Hepatocyte (in vitro differentiated cells): ENCODE data around the gene NTNG1.

Experiments used
- EZH2phosphoT487 ChIP-seq: fragments of 200-600 bp; sonication (generic); IDR thresholded peaks from one replicate; pipeline ENCODE4 v1.6.1; 2018; ENCODE audit warnings: antibody characterized with exemption, mild to moderate bottlenecking, low read depth, moderate library complexity; ENCODE audit not compliant: unreplicated experiment, severe bottlenecking
- TF ChIP-seq, protein P1 (sequence below): fragments of 200-600 bp; sonication (generic); IDR thresholded peaks from 2 replicates; pipeline ENCODE4 v1.5.1; 2016; ENCODE audit warnings: antibody characterized with exemption, mild to moderate bottlenecking; ENCODE audit not compliant: poor library complexity

DNA sequence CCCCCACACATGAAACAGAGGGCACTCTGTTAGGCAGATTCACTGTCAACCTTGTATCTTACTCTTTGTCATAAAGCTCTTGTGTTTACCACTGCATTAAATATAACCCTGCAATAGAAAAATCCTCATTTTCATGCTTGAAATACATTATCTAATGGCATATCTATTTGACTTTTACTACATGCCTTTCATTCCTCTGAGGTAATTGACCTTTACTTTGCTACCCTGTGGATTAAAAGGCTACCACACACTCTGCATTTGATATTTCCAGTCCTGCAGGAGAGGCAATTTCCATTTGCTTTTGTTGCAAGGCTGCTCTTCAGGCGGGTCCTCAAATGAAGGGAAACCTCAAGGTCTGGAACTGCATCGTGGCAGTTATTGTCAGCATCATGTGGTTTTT, 238.0 kb downstream of the NTNG1 start:
- TF ChIP-seq, protein P1, sequence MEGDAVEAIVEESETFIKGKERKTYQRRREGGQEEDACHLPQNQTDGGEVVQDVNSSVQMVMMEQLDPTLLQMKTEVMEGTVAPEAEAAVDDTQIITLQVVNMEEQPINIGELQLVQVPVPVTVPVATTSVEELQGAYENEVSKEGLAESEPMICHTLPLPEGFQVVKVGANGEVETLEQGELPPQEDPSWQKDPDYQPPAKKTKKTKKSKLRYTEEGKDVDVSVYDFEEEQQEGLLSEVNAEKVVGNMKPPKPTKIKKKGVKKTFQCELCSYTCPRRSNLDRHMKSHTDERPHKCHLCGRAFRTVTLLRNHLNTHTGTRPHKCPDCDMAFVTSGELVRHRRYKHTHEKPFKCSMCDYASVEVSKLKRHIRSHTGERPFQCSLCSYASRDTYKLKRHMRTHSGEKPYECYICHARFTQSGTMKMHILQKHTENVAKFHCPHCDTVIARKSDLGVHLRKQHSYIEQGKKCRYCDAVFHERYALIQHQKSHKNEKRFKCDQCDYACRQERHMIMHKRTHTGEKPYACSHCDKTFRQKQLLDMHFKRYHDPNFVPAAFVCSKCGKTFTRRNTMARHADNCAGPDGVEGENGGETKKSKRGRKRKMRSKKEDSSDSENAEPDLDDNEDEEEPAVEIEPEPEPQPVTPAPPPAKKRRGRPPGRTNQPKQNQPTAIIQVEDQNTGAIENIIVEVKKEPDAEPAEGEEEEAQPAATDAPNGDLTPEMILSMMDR = no peak
- no peak for TF ChIP-seq EZH2phosphoT487
